Measurements from ENCODE around the gene ISYNA1.

The ISYNA1 gene

DNA sequence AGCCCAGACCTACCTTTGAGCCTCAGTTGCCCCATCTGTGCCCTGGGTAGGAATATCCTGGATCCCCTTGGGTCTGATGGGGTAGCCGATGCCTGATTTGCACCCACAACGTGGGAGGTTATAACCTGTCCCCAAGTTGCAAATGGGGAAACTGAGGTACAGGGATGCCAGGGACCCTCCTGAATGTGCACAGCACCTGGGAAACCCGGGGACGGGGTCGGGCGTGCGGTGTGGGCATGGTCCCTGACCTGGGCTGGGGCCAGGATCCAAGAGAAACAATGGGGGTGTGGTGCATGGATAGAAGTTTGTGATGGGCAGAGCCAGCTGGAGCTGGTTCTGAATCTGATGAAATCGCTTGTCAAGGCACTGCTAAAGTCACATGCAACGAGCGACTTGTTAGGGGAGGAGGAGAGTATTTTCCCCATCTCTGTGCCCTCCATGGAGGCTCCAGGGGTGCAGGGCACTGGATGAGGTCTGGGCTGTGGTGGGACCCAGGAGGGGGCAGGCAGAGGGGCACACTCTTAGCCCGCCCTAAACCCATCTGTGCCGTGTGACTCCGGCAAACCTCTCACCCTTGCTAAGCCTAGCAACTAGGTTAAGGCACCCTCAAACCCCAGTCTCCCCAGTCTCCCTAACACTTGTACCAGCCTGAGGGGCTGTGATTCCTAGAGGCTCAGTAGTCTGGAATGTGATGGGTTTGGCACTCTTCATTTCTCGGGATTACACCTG, 51.2 kb downstream of the ISYNA1 start:
- in situ Hi-C loops (cut with MboI; ENCODE audit: low pct_unique_long_range_greater_than_20kb, low sequenced_read_pairs): no loop called here

DNA sequence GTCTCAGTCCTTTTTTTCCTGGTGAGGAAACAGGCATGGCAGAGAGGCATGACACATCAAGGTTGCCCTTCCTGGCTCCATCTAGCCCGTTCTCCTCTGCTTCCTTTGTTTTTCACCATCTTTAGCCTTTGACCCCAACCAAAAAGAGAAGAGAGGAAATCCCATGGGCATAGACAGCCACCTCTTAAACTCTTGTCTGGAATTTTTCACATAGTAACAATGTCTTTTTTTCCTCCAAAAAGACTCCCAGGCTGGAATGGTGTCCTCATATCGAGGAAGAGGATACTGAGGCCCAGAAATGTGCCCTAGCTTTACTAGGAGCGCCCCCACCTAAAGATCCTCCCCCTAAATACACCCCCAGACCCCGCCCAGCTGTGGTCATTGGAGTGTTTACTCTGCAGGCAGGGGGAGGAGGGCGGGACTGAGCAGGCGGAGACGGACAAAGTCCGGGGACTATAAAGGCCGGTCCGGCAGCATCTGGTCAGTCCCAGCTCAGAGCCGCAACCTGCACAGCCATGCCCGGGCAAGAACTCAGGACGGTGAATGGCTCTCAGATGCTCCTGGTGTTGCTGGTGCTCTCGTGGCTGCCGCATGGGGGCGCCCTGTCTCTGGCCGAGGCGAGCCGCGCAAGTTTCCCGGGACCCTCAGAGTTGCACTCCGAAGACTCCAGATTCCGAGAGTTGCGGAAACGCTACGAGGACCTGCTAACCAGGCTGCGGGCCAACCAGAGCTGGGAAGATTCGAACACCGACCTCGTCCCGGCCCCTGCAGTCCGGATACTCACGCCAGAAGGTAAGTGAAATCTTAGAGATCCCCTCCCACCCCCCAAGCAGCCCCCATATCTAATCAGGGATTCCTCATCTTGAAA, 52.0 kb downstream of the ISYNA1 start, which contains the start of gene GDF15:
Gene GDF15, plus strand, starts transcription at position 484 of the 868 bp plus-strand sequence. Its CDS starts 32 bp downstream, at position 516.
- in situ Hi-C loops (cut with MboI; ENCODE audit: low pct_unique_long_range_greater_than_20kb, low sequenced_read_pairs): no loop called here
- DNase-seq: no peak

More for the DNA sequence above, 51.2 kb downstream of the ISYNA1 start:
- no peak for DNase-seq

DNA sequence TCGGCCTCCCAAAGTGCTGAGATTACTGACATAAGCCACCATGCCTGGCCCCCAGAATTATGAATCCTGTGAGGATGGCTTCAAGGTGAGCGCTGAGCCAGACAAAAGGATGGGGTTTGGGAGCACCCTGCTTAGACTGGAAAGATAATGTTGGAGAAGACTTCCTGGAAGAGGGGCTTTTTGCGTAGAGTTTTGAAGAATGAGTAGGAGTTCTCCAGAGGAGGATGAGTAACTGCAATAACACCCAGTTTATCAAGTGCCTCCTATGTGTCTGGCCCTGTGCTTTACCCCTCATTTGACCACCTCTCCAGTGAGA, 52.6 kb downstream of the ISYNA1 start:
- DNase-seq: no peak
- in situ Hi-C loops (cut with MboI; ENCODE audit: low pct_unique_long_range_greater_than_20kb, low sequenced_read_pairs): no loop called here

DNA sequence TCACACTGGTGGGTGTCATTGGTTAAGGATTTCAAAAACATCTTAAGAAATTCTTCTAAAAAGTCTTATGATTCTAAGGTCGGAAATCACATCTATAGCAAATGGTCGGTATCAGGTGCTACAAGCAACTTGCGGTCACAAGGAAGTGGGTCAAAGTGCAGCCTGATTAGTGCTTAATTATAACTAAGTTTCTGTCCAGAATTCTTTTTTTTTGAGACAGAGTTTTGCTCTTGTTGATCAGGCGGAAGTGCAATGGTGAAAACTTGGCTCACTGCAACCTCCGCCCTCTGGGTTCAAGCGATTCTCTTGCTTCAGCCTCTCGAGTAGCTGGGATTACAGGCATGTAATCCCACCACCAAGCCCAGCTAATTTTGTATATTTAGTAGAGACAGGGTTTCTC, 53.2 kb downstream of the ISYNA1 start:
- DNase-seq: no peak
- in situ Hi-C loops (cut with MboI; ENCODE audit: low pct_unique_long_range_greater_than_20kb, low sequenced_read_pairs): no loop called here

Data from KBM-7 (cell line).